IPS-20b (cell line): ENCODE data around the gene REEP6.

Experiments
- H3K27ac ChIP-seq: one replicate; pipeline ENCODE4 v1.5.1; 2013; ENCODE audit warnings: low read length
- H3K27me3 ChIP-seq: 2 replicates; pipeline ENCODE4 v1.6.1; 2013; ENCODE audit warnings: mild to moderate bottlenecking, low read length, inconsistent platforms; ENCODE audit not compliant: insufficient read depth
- H3K36me3 ChIP-seq: 2 replicates; pipeline ENCODE4 v1.6.1; 2013; ENCODE audit warnings: low read depth, mild to moderate bottlenecking, inconsistent platforms, low read length, moderate library complexity; ENCODE audit not compliant: insufficient read depth
- H3K4me1 ChIP-seq: 2 replicates; pipeline ENCODE4 v1.6.1; 2013; ENCODE audit warnings: mild to moderate bottlenecking, control low read depth, inconsistent platforms, low read length, moderate library complexity; ENCODE audit not compliant: insufficient read depth
- H3K4me3 ChIP-seq: 2 replicates; pipeline ENCODE4 v1.5.1; 2013; ENCODE audit warnings: mild to moderate bottlenecking, low read length, inconsistent platforms
- H3K9ac ChIP-seq: 2 replicates; pipeline ENCODE4 v1.6.1; 2013; ENCODE audit warnings: low read depth, mild to moderate bottlenecking, inconsistent platforms, low read length, moderate library complexity
- H3K9me3 ChIP-seq: 2 replicates; pipeline ENCODE4 v1.6.1; 2013; ENCODE audit warnings: mild to moderate bottlenecking, low read depth, low read length, inconsistent platforms; ENCODE audit not compliant: insufficient read depth

REEP6 gene

DNA sequence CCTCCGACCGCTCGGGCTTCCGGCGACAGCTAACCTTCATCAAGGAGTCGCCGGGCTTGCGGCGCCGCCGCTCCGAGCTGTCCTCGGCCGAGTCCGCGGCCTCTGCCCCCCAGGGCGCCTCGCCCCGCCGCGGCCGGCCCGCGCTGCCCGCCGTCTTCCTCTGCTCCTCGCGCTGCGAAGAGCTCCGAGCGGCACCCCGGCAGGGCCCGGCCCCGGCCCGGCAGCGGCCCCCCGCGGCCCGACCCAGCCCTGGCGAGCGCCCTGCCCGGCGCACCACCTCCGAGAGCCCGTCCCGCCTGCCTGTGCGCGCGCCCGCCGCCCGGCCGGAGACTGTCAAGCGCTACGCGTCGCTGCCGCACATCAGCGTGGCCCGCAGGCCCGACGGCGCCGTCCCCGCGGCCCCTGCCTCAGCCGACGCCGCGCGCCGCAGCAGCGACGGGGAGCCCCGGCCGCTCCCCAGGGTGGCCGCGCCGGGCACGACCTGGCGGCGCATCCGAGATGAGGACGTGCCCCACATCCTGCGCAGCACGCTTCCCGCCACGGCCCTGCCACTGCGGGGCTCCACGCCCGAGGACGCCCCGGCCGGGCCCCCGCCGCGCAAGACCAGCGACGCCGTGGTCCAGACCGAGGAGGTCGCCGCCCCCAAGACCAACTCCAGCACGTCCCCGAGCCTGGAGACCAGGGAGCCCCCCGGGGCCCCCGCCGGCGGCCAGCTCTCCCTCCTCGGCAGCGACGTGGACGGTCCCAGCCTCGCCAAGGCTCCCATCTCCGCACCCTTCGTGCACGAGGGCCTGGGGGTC lies 21.5 kb upstream of the REEP6 start:
- Histone ChIP-seq H3K4me3 (no peak overlapping the region), H3K4me1 (no peaks in the 10 kb centered on the region)

DNA sequence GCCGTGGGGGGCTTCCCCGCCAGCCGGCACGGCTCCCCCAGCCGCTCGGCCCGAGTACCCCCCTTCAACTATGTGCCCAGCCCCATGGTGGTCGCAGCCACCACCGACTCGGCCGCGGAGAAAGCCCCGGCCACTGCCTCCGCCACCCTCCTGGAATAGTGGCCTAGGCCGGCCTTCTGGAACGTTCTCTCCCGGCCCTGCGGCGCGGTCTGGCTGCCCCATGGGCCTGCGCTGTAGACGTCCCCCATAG lies 21.0 kb upstream of the REEP6 start:
- no peaks in the 10 kb centered on the region for H3K9me3 ChIP-seq
- no peaks in the 10 kb centered on the region for H3K4me1 ChIP-seq
- no peak overlapping the region for H3K27ac ChIP-seq
- H3K36me3 ChIP-seq = no peaks in the 10 kb centered on the region
- H3K4me3 ChIP-seq = no peak overlapping the region
- peaks cover 89% of the 10 kb centered on the region for H3K27me3 ChIP-seq
- no peak overlapping the region for H3K9ac ChIP-seq

More for the DNA sequence above, 21.5 kb upstream of the REEP6 start:
- Histone ChIP-seq H3K27ac (no peak overlapping the region), H3K27me3 (peaks cover 94% of the 10 kb centered on the region), H3K9ac (no peak overlapping the region), H3K9me3 (no peaks in the 10 kb centered on the region), H3K36me3 (no peaks in the 10 kb centered on the region)

DNA sequence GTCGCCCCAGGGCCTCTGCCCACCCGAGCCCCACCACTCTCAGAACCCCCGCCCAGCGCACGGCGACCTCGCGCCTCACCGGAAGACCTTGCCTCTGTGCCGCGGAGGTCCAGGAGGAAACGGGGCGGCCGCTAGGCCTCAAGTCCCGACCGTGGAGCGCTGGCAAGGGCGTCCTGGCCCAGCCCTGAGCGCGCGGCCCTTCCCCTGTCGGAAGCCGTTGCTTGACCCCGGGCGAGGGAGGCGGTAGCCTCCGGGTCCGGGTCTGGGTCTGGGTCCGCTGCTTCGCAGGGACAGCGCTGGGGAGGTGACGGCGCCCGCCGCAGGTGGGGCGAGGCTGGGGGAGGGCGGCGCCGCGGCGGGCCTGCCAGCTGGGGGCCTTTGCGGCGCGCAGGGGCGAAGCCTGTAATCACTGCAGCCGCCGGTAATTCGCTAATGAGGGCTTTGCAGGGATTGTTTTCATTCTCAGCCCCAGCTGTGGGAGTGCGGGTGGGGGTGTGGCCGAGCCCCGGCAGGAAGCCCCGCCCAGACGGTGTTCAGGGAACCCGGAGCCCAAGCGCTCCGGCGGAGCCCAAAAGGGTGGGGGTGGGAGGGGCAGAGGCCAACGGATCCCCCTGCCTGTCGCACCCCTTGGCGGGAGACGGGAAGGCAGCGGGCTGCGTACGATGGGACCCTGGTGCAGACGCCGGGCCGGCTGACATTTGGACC lies 20.5 kb upstream of the REEP6 start:
- no peak overlapping the region for H3K9ac ChIP-seq
- no peaks in the 10 kb centered on the region for H3K4me1 ChIP-seq
- peak overlapping the region; percentile 54; the same call in 1 of the 2 replicates for H3K4me3 ChIP-seq
- no peak overlapping the region for H3K27ac ChIP-seq
- no peaks in the 10 kb centered on the region for H3K9me3 ChIP-seq
- H3K27me3 ChIP-seq = peaks cover 84% of the 10 kb centered on the region
- no peaks in the 10 kb centered on the region for H3K36me3 ChIP-seq

DNA sequence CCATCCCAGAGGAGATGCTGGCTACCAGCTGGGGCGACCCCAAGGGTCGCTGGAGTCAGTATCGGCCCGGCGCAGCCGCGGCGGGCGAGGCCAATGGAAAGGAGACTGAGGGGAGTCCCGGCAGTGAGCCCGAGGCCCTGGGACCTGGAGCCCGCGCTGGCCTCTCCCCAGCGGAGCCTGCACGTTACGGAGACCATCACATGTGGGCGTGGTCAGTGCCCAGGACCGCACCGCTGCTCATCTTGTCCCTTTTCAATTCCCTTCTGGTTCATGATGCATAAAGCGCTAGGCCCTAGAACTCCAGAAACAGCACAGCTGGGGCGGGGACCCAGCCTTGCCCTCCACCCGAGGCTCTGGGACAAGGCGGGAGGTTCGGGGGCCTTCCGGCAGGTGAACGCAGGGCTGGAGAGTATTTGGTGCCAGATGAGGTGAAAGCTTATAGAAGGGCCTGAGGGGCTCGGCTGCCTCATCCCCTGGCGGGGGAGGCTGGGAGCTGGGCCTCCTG lies 19.9 kb upstream of the REEP6 start:
- Histone ChIP-seq H3K4me3 (peak overlapping the region; percentile 54; the same call in 1 of the 2 replicates), H3K4me1 (no peaks in the 10 kb centered on the region), H3K9me3 (no peaks in the 10 kb centered on the region), H3K36me3 (no peaks in the 10 kb centered on the region), H3K27me3 (peaks cover 78% of the 10 kb centered on the region), H3K27ac (no peak overlapping the region), H3K9ac (no peak overlapping the region)

DNA sequence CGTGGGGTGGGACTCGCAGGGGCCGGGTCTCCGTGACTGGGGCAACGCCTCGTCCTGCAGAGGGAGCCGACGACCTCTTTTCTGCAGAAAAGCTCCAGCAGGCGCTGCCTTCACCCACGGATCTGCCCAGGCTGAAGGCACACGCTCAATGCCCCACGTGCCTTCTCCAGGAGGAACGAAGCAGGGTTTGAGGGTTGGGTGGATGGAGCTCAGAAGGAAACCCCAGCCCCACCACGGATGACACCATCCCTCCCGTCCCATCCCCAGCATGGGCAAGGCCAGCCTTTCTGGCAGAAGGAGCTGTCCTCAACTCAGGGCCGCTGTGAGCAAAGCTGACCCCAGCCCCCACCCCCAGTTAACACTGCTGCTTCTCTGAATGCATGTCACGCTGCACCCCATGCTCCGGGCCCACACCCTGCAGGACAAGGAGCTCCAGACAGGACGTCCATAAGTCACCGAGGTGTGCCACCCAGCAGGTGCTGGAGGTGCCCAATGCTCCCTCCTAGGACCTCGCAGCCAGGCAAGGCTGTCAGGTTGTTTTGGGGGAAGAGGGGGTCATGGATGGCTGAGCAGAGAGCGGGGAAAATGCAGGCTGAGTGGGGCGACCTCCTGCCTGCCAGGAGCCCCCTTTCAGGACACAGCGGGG lies 19.3 kb upstream of the REEP6 start:
- Histone ChIP-seq H3K27ac (no peak overlapping the region), H3K4me3 (no peak overlapping the region), H3K36me3 (no peaks in the 10 kb centered on the region), H3K4me1 (no peaks in the 10 kb centered on the region), H3K9me3 (no peaks in the 10 kb centered on the region), H3K27me3 (peaks cover 72% of the 10 kb centered on the region), H3K9ac (no peak overlapping the region)

DNA sequence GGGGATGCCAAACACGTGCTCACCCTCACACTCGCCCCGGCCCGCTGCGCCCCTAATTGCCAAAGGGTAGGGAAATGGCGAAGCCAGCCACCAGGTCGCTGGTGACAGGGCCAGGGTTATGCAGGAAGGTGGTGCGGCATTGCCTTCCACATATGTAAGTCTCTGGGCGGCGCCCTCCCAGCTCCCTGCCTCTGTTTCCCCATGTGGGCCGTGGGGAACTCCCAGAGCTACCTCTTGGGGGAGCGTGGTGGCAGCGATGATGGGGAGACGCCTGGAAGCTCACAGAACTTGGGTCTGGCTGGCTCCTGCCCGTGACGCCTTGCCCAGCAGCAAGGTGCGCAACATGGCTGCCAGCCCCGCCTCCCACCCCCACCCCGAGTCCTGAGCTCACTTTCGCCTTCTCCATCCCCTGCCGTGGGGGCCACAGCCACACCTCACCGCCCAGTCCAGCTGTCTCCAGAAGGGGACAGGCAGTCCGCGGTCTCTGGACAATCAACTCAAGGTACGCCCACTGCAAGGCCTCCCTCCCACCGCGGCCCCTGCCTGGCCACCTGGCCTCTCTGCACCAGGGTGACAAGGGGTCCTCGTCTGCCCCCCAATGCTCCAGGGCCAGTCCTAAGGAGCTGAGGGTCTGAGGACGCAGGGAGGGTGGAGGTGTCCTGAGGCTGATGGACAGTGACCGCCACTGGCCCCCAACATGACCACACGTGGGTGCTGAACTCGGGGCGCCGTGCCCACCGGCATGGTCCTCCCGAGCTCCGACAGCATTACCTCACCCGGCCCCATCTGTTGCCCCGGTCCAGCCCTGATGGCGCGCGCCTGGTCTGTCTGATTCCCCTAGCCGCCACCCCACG lies 18.5 kb upstream of the REEP6 start:
- Histone ChIP-seq H3K36me3 (no peaks in the 10 kb centered on the region), H3K27ac (no peak overlapping the region), H3K4me1 (no peaks in the 10 kb centered on the region), H3K9ac (no peak overlapping the region), H3K27me3 (peaks cover 64% of the 10 kb centered on the region), H3K9me3 (no peaks in the 10 kb centered on the region), H3K4me3 (no peak overlapping the region)

DNA sequence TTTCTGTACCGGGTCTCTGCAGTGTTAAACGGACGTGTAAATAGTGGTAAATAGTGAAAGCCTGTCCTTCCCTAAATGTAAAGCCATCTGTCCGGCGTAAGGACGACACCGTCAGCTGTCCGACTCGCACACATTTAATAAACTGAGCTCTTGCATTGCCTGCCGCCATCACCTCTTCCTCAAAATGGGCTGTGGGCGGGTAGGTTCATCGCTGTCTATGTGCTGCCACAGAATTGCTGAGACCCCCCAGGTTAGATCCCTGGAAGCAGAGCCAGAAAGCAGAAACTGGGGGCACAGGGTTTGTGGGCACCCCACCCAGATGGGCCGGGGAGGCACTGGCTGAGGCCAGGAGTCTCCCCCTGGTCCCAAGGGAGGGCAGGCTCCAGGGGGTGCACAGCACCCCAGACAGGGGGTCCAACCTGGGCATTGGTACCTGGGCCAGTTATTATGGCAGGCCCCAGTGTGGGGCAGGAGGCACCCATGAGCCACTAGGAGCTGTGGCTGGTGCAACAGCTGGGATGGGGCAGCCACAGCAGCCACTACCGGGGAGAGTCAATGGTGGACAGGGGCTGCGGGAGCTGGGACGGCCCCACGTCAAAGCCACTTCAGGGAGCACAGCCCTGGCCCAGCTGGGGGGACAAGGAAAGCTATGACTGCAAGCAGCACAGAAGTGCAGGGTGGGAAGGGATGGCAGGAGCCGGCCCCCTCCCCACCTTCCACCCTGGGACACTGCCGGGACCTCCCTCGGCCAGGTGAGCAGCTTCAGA lies 17.7 kb upstream of the REEP6 start:
- Histone ChIP-seq H3K9me3 (no peaks in the 10 kb centered on the region), H3K27me3 (peaks cover 56% of the 10 kb centered on the region), H3K9ac (no peak overlapping the region), H3K27ac (no peak overlapping the region), H3K36me3 (no peaks in the 10 kb centered on the region), H3K4me3 (no peak overlapping the region), H3K4me1 (no peaks in the 10 kb centered on the region)

DNA sequence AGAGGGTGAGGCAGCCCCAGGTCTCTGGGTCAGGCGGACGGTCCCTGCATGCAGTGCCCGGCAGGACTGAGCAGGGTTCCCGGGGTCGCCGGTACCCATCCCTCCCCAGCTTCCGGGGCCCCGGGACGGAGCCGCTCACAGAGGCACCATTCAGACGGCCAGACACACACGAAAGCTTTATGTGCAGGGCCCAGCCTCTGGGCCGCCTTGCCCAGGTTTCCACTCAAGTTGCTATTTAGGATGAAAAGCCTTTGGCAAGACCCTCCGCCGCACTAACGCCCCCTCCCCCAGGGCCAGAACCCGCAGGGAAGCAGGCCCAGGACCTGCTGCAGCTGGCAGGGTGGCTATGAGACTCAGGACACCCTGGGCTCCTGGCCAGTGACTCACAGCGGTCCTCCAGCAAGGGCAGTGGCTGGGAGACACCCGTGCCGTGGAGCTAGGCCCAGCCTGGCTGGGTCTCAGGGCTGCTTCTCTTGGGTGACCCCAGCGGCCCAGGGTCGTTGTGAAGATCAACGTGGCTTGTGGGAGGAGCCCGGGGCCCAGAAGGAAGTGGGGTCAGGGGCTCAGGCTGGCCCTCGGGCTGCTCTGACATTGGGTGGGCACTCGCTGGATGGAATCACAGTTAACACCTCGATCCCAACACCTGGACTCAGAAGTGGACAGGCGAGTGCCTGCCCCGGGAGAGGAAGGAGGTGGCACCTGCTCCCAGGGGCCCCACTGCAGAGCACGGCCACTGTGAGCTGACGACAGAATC lies 16.8 kb upstream of the REEP6 start:
- Histone ChIP-seq H3K4me3 (no peak overlapping the region), H3K27ac (no peak overlapping the region), H3K27me3 (peaks cover 47% of the 10 kb centered on the region), H3K4me1 (no peaks in the 10 kb centered on the region), H3K9me3 (no peaks in the 10 kb centered on the region), H3K36me3 (no peaks in the 10 kb centered on the region), H3K9ac (no peak overlapping the region)

DNA sequence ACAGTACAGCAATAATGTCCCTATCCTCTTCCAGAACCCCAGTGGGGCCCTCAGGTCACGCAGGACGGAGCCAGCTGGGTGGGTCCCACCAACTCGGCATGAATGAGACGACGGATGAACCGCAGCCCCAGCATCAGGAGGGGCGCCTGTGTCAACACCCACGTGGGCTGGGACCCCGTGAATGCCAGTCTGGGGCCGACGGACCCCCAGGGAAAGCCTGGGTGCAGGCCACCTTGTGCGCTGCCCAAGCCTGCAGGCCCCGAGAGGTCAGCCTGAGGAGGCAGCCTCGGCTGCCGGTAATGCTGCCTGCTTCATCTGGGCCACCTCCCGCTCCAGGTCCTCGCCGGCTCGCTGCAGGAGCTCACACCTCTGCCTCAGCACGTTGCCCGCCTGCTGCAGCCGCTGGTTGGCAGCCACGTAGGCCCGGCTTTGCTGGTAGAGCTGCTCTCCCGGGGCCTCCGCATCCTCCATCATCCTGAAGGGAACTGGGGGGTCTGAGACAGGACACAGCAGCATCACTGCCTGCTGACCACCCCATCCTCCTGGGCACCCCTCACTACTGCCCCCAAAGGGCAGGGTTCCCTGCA lies 16.1 kb upstream of the REEP6 start:
- Histone ChIP-seq H3K9me3 (no peaks in the 10 kb centered on the region), H3K4me3 (no peak overlapping the region), H3K27ac (no peak overlapping the region), H3K36me3 (no peaks in the 10 kb centered on the region), H3K27me3 (peaks cover 40% of the 10 kb centered on the region), H3K4me1 (no peaks in the 10 kb centered on the region), H3K9ac (no peak overlapping the region)

DNA sequence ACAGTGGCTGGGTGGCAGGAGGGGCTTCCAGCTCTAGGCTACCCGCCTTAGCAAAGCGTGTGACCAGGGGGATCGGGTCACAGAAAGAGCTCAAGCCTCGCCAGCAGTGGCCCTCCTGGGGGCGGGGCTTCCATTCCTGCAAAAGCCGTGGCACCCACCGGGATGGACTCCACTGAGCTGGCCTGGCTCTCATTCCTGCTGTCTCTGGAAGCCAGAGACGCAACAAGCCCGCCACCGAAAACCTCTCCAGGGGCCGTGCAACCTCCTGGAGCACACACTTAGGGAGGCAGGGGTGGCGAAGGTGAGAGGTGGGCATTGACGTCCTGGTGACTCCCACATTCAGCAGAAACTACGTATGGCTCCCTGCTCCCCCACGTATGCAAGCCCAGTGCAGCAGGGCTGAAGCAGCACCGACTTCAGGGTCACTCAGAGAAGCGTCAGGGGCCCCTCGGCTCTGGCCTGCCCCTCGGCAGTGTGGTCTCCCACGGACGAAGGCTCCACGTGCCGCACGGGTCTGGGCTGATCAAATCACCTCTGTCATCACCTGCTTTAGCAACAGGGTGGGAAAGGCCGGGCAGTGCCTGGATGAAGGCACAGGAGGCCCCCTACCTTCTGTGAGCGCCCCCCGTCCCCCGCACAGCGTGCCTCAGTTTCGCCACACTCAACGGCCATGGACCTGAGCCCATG lies 15.1 kb upstream of the REEP6 start:
- H3K4me1 ChIP-seq = no peaks in the 10 kb centered on the region
- peaks cover 30% of the 10 kb centered on the region for H3K27me3 ChIP-seq
- H3K36me3 ChIP-seq = no peaks in the 10 kb centered on the region

More for the DNA sequence above, 15.1 kb upstream of the REEP6 start:
- Histone ChIP-seq H3K9me3 (no peaks in the 10 kb centered on the region), H3K27ac (no peak overlapping the region), H3K4me3 (no peak overlapping the region), H3K9ac (no peak overlapping the region)
